Measurements from ENCODE around the gene PALLD. TPM values are rescaled to one million over a fixed set of nuclear protein-coding genes. Genes with fewer than 3 reads are reported as not detected.

The PALLD gene
- total RNA-seq, 2 donors from 2014 or later, result 72.1 to 195 TPM

GRCh38 chr4:168551211-168551610 lies 54.4 kb downstream of the PALLD start:
- no peak for DNase-seq
- no peak for TF ChIP-seq CTCF (IDR thresholded peaks at IDR 0.05)
- Histone ChIP-seq H3K27me3 (no peaks in the 10 kb centered on the region), H3K36me3 (no peaks in the 10 kb centered on the region), H3K27ac (no peak overlapping the region), H3K4me1 (no peaks in the 10 kb centered on the region), H3K4me3 (no peak overlapping the region), H3K9ac (ENCODE audit: low read depth in 2 of 2, low read length in 2 of 2) (no peak overlapping the region), H3K9me3 (no peaks in the 10 kb centered on the region)
- intact Hi-C loops (cut with DNase I), result no loop called here

GRCh38 chr4:168551945-168552695 lies 55.3 kb downstream of the PALLD start:
- H3K4me1 ChIP-seq, result no peaks in the 10 kb centered on the region
- intact Hi-C loops (cut with DNase I), result no loop called here
- no peak for TF ChIP-seq CTCF (IDR thresholded peaks at IDR 0.05)
- no peak overlapping the region for H3K4me3 ChIP-seq
- no peak overlapping the region for H3K27ac ChIP-seq
- no peak overlapping the region for H3K9ac ChIP-seq (ENCODE audit: low read depth in 2 of 2, low read length in 2 of 2)
- no peaks in the 10 kb centered on the region for H3K9me3 ChIP-seq
- H3K27me3 ChIP-seq, result no peaks in the 10 kb centered on the region
- no peaks in the 10 kb centered on the region for H3K36me3 ChIP-seq
- DNase-seq, result no peak

- Histone ChIP-seq H3K36me3 (no peaks in the 10 kb centered on the region), H3K27me3 (no peaks in the 10 kb centered on the region), H3K27ac (no peak overlapping the region), H3K9ac (ENCODE audit: low read depth in 2 of 2, low read length in 2 of 2) (no peak overlapping the region), H3K9me3 (no peaks in the 10 kb centered on the region), H3K4me3 (no peak overlapping the region), H3K4me1 (no peaks in the 10 kb centered on the region)
- intact Hi-C loops (cut with DNase I), result no loop called here
- DNase-seq, result no peak
- no peak for TF ChIP-seq CTCF (IDR thresholded peaks at IDR 0.05)
Measured at GRCh38 chr4:168553714-168554370, 57.0 kb downstream of the PALLD start.

GRCh38 chr4:168555437-168555836 lies 58.6 kb downstream of the PALLD start:
- TF ChIP-seq CTCF (IDR thresholded peaks at IDR 0.05), result no peak
- DNase-seq, result no peak
- intact Hi-C loops (cut with DNase I), result no loop called here

GRCh38 chr4:168557658-168558057 lies 60.8 kb downstream of the PALLD start:
- no peak for TF ChIP-seq CTCF (IDR thresholded peaks at IDR 0.05)
- Histone ChIP-seq H3K4me1 (no peaks in the 10 kb centered on the region), H3K36me3 (no peaks in the 10 kb centered on the region), H3K27ac (no peak overlapping the region), H3K9ac (ENCODE audit: low read depth in 2 of 2, low read length in 2 of 2) (no peak overlapping the region), H3K9me3 (no peaks in the 10 kb centered on the region), H3K27me3 (no peaks in the 10 kb centered on the region), H3K4me3 (no peak overlapping the region)
- intact Hi-C loops (cut with DNase I), result no loop called here
- no peak for DNase-seq

More at GRCh38 chr4:168555437-168555836, 58.6 kb downstream of the PALLD start:
- H3K4me1 ChIP-seq, result no peaks in the 10 kb centered on the region
- H3K27ac ChIP-seq, result no peak overlapping the region
- H3K36me3 ChIP-seq, result no peaks in the 10 kb centered on the region
- no peak overlapping the region for H3K9ac ChIP-seq (ENCODE audit: low read depth in 2 of 2, low read length in 2 of 2)
- H3K4me3 ChIP-seq, result no peak overlapping the region
- no peaks in the 10 kb centered on the region for H3K9me3 ChIP-seq
- H3K27me3 ChIP-seq, result no peaks in the 10 kb centered on the region

All from colonic mucosa (tissue), 4 donors.